Trophoblast cell (in vitro differentiated cells and primary cell): ENCODE data around the gene RIN2. TPM values are rescaled to one million over a fixed set of nuclear protein-coding genes. Genes with fewer than 3 reads are reported as not detected.

Source experiments
- DNase-seq, 2 donors: peaks; one replicate each; pipeline ENCODE4 v3.0.0-alpha.2; 2016
- H2AFZ ChIP-seq: 2 replicates; pipeline ENCODE4 v1.6.1; 2013; ENCODE audit warnings: low read length, moderate library complexity, mild to moderate bottlenecking; ENCODE audit not compliant: insufficient read depth, poor library complexity
- H2AK5ac ChIP-seq: 2 replicates; pipeline ENCODE4 v1.6.1; 2013; ENCODE audit warnings: mild to moderate bottlenecking, low read length
- H2BK120ac ChIP-seq: 2 replicates; pipeline ENCODE4 v1.6.1; 2013; ENCODE audit warnings: low read length, mild to moderate bottlenecking, moderate library complexity; ENCODE audit not compliant: insufficient read depth, poor library complexity
- H2BK12ac ChIP-seq: 2 replicates; pipeline ENCODE4 v1.6.1; 2013; ENCODE audit warnings: mild to moderate bottlenecking, low read length, moderate library complexity
- H2BK5ac ChIP-seq: 2 replicates; pipeline ENCODE4 v1.6.1; 2013; ENCODE audit warnings: low read length, low read depth, moderate library complexity, mild to moderate bottlenecking; ENCODE audit not compliant: poor library complexity
- H3K14ac ChIP-seq: 2 replicates; pipeline ENCODE4 v1.6.1; 2013; ENCODE audit warnings: mild to moderate bottlenecking, low read length
- H3K18ac ChIP-seq: 2 replicates; pipeline ENCODE4 v1.6.1; 2013; ENCODE audit warnings: mild to moderate bottlenecking, low read length
- H3K23ac ChIP-seq: 2 replicates; pipeline ENCODE4 v1.6.1; 2013; ENCODE audit warnings: low read length
- H3K27ac ChIP-seq: 2 replicates; pipeline ENCODE4 v1.5.1; 2013; ENCODE audit warnings: low read depth, mild to moderate bottlenecking, inconsistent platforms, low read length, moderate library complexity
- H3K27me3 ChIP-seq: 2 replicates; pipeline ENCODE4 v1.6.1; 2013; ENCODE audit warnings: inconsistent platforms, mild to moderate bottlenecking, low read length, moderate library complexity; ENCODE audit not compliant: insufficient read depth
- H3K36me3 ChIP-seq, 2 experiments: 1 replicate in 1 of 2; 2 replicates in 1 of 2; pipeline ENCODE4 v1.6.1; 2013; ENCODE audit warnings: low read length in 2 of 2, mild to moderate bottlenecking in 2 of 2, moderate library complexity in 1 of 2; ENCODE audit not compliant: insufficient read depth in 2 of 2, control insufficient read depth in 1 of 2
- H3K4ac ChIP-seq: 2 replicates; pipeline ENCODE4 v1.6.1; 2013; ENCODE audit warnings: low read depth, mild to moderate bottlenecking, low read length, moderate library complexity
- H3K4me1 ChIP-seq, 2 experiments: 1 replicate in 1 of 2; 2 replicates in 1 of 2; pipeline ENCODE4 v1.6.1; 2013; ENCODE audit warnings: low read length in 2 of 2, mild to moderate bottlenecking in 2 of 2, moderate library complexity in 1 of 2; ENCODE audit not compliant: insufficient read depth in 2 of 2, control insufficient read depth in 1 of 2
- H3K4me2 ChIP-seq: 2 replicates; pipeline ENCODE4 v1.6.1; 2013; ENCODE audit warnings: inconsistent platforms, mild to moderate bottlenecking, low read length, moderate library complexity
- H3K4me3 ChIP-seq: 2 replicates; pipeline ENCODE4 v1.5.1; 2013; ENCODE audit warnings: mild to moderate bottlenecking, low read depth, low read length, inconsistent platforms
- H3K79me1 ChIP-seq: one replicate; pipeline ENCODE4 v1.6.1; 2013; ENCODE audit warnings: low read length
- H3K79me2 ChIP-seq: 2 replicates; pipeline ENCODE4 v1.6.1; 2013; ENCODE audit warnings: low read length, mild to moderate bottlenecking; ENCODE audit not compliant: control insufficient read depth, insufficient read depth, poor library complexity
- H3K9ac ChIP-seq: 2 replicates; pipeline ENCODE4 v1.6.1; 2013; ENCODE audit warnings: mild to moderate bottlenecking, low read length
- H3K9me3 ChIP-seq: 2 replicates; pipeline ENCODE4 v1.6.1; 2013; ENCODE audit warnings: low read depth, mild to moderate bottlenecking, control low read depth, inconsistent platforms, low read length; ENCODE audit not compliant: insufficient read depth
- H4K12ac ChIP-seq: 2 replicates; pipeline ENCODE4 v1.6.1; 2013; ENCODE audit warnings: low read depth, mild to moderate bottlenecking, low read length, moderate library complexity
- H4K8ac ChIP-seq: 2 replicates; pipeline ENCODE4 v1.6.1; 2013; ENCODE audit warnings: low read depth, mild to moderate bottlenecking, low read length, moderate library complexity
- H4K91ac ChIP-seq: one replicate; pipeline ENCODE4 v1.6.1; 2013; ENCODE audit warnings: low read depth, mild to moderate bottlenecking, low read length, moderate library complexity
- WGBS: extraction: QIAGEN DNeasy Blood & Tissue Kit; methylation state at CpG from one replicate; pipeline ENCODE4 v1.1.7; 2013; ENCODE audit warnings: missing lambda C conversion rate; ENCODE audit not compliant: insufficient read length, insufficient coverage; ENCODE audit errors: extremely low coverage; 5-methylcytosine and 5-hydroxymethylcytosine counted together
- polyA plus RNA-seq: library from polyadenylated mRNA; stranded (reverse); fragments of 200-250 nt; gene quantifications from 2 replicates; pipeline ENCODE4 v1.2.3, GENCODE V29; 2013

Gene RIN2
- 16.5 and 17.0 TPM in 2 replicates for polyA plus RNA-seq

GRCh38 chr20:19758133-19758500 is at the start of gene RIN2:
TSS of gene RIN2 (plus strand) at chr20:19758258. CDS start at chr20:19889602, 131,344 bp downstream.
- DNase-seq, result peak; percentile 67 to 77

GRCh38 chr20:19709635-19710335 is 48.3 kb upstream of the RIN2 start:
- Histone ChIP-seq H3K79me1 (no peaks in the 10 kb centered on the region), H3K27ac (no peak overlapping the region), H3K36me3 (no peaks in the 10 kb centered on the region), H2AFZ (no peak overlapping the region), H2BK5ac (no peak overlapping the region), H3K9me3 (peaks cover 9% of the 10 kb centered on the region), H4K12ac (no peak overlapping the region), H3K79me2 (no peaks in the 10 kb centered on the region), H3K4me3 (no peak overlapping the region), H3K27me3 (no peaks in the 10 kb centered on the region), H3K4me2 (no peak overlapping the region), H3K4ac (no peak overlapping the region), H2BK120ac (no peak overlapping the region), H3K4me1 (no peaks in the 10 kb centered on the region), H3K9ac (no peak overlapping the region), H2BK12ac (no peak overlapping the region), H2AK5ac (no peak overlapping the region), H3K18ac (no peak overlapping the region), H4K8ac (no peak overlapping the region), H3K14ac (no peak overlapping the region), H3K23ac (no peak overlapping the region), H4K91ac (no peak overlapping the region)
- no CpG with 5 or more reads among the region's 1 CpG for WGBS
- DNase-seq, result no peak

More at GRCh38 chr20:19758133-19758500, at the start of gene RIN2:
- H2BK12ac ChIP-seq, result peak within 1 kb of the TSS; percentile 82
- peaks cover 28% of the 10 kb centered on the region for H3K79me1 ChIP-seq
- peaks cover 17 to 21% of the 10 kb centered on the region in 2 experiments for H3K4me1 ChIP-seq
- H4K8ac ChIP-seq, result peak within 1 kb of the TSS; percentile 93
- H3K23ac ChIP-seq, result no peak within 1 kb of the TSS
- H3K27ac ChIP-seq, result peak within 1 kb of the TSS; percentile 90
- no peaks in the 10 kb centered on the region for H3K36me3 ChIP-seq
- H2BK120ac ChIP-seq, result peak within 1 kb of the TSS; percentile 96
- peak within 1 kb of the TSS; percentile 69 for H2AFZ ChIP-seq
- H2BK5ac ChIP-seq, result peak within 1 kb of the TSS; percentile 95
- H3K18ac ChIP-seq, result peak within 1 kb of the TSS; percentile 94
- H2AK5ac ChIP-seq, result peak within 1 kb of the TSS; percentile 92
- peak within 1 kb of the TSS; percentile 80 for H3K4ac ChIP-seq
- no peaks in the 10 kb centered on the region for H3K27me3 ChIP-seq
- H3K4me3 ChIP-seq, result peak within 1 kb of the TSS; percentile 92
- H3K9me3 ChIP-seq, result no peaks in the 10 kb centered on the region
- H3K4me2 ChIP-seq, result peak within 1 kb of the TSS; percentile 94
- peak within 1 kb of the TSS; percentile 88 for H4K91ac ChIP-seq
- H4K12ac ChIP-seq, result peak within 1 kb of the TSS; percentile 59
- no CpG with 5 or more reads among the region's 25 CpGs for WGBS
- H3K79me2 ChIP-seq, result peaks cover 14% of the 10 kb centered on the region
- peak within 1 kb of the TSS; percentile 98 for H3K9ac ChIP-seq
- H3K14ac ChIP-seq, result peak within 1 kb of the TSS; percentile 92

- no peak overlapping the region for H3K9ac ChIP-seq
- H3K79me2 ChIP-seq, result no peaks in the 10 kb centered on the region
- H2AK5ac ChIP-seq, result no peak overlapping the region
- no peak overlapping the region for H3K27ac ChIP-seq
- peaks cover 11% of the 10 kb centered on the region for H3K9me3 ChIP-seq
- H4K91ac ChIP-seq, result no peak overlapping the region
- H3K4me3 ChIP-seq, result peak overlapping the region; percentile 45
- H3K23ac ChIP-seq, result no peak overlapping the region
- H2BK12ac ChIP-seq, result no peak overlapping the region
- H3K4ac ChIP-seq, result no peak overlapping the region
- WGBS, result no CpG with 5 or more reads among the region's 5 CpGs
- H3K4me1 ChIP-seq, result peaks cover 0 to 5% of the 10 kb centered on the region in 2 experiments
- DNase-seq, result no peak
- H3K14ac ChIP-seq, result no peak overlapping the region
- H3K79me1 ChIP-seq, result no peaks in the 10 kb centered on the region
- H3K4me2 ChIP-seq, result no peak overlapping the region
- H4K8ac ChIP-seq, result no peak overlapping the region
- no peak overlapping the region for H3K18ac ChIP-seq
- no peak overlapping the region for H2BK5ac ChIP-seq
- H2AFZ ChIP-seq, result no peak overlapping the region
- no peaks in the 10 kb centered on the region for H3K27me3 ChIP-seq
- H3K36me3 ChIP-seq, result no peaks in the 10 kb centered on the region
- H4K12ac ChIP-seq, result no peak overlapping the region
- no peak overlapping the region for H2BK120ac ChIP-seq
These were observed 47.5 kb upstream of the RIN2 start for GRCh38 chr20:19710336-19711120.

GRCh38 chr20:19711126-19711525 is 46.9 kb upstream of the RIN2 start:
- no peak overlapping the region for H3K4ac ChIP-seq
- H3K36me3 ChIP-seq, result no peaks in the 10 kb centered on the region
- no CpG with 5 or more reads among the region's 11 CpGs for WGBS
- H2BK12ac ChIP-seq, result no peak overlapping the region
- no peak overlapping the region for H3K14ac ChIP-seq
- H2BK5ac ChIP-seq, result no peak overlapping the region
- DNase-seq, result no peak
- H2AK5ac ChIP-seq, result no peak overlapping the region
- H4K91ac ChIP-seq, result no peak overlapping the region
- no peak overlapping the region for H3K27ac ChIP-seq
- H2BK120ac ChIP-seq, result no peak overlapping the region
- no peaks in the 10 kb centered on the region for H3K27me3 ChIP-seq
- H3K79me2 ChIP-seq, result no peaks in the 10 kb centered on the region
- no peak overlapping the region for H2AFZ ChIP-seq
- H3K4me3 ChIP-seq, result peak overlapping the region; percentile 45
- H3K18ac ChIP-seq, result no peak overlapping the region
- peaks cover 0 to 5% of the 10 kb centered on the region in 2 experiments for H3K4me1 ChIP-seq
- H3K79me1 ChIP-seq, result no peaks in the 10 kb centered on the region
- H3K9me3 ChIP-seq, result peaks cover 11% of the 10 kb centered on the region
- no peak overlapping the region for H3K4me2 ChIP-seq
- H3K9ac ChIP-seq, result no peak overlapping the region
- peak overlapping the region; percentile 11 for H3K23ac ChIP-seq
- no peak overlapping the region for H4K8ac ChIP-seq
- no peak overlapping the region for H4K12ac ChIP-seq
